ENCODE measurements around the gene VEZT. TPM values are rescaled to one million over a fixed set of nuclear protein-coding genes. Genes with fewer than 3 reads are reported as not detected.

The VEZT gene
- total and polyA plus RNA-seq, 10 of the 15 experiments (the other 5 are each of a cell fraction or from before 2014, with no cell fraction given) = 32.8 to 134 (median 66.2) TPM

GRCh38 chr12:95212586-95212985 lies 5.0 kb upstream of the VEZT start:
- TF ChIP-seq PAX8 (IDR thresholded peaks at IDR 0.05) = no peak
- no peak for TF ChIP-seq ZSCAN29 (IDR thresholded peaks at IDR 0.05)
- no peak for TF ChIP-seq CEBPB (IDR thresholded peaks at IDR 0.05; ENCODE audit: borderline replicate concordance in 1 of 2, low read depth in 2 of 2, low read length in 2 of 2)
- no peak for TF ChIP-seq YY1 (IDR thresholded peaks at IDR 0.05; ENCODE audit: low read depth, low read length)
- Histone ChIP-seq H3K9ac (ENCODE audit: control insufficient read depth, insufficient read depth, low read length) (no peak overlapping the region), H3K4me2 (ENCODE audit: control insufficient read depth, insufficient read depth) (no peak overlapping the region), H3K4me3 (no peak overlapping the region), H3K4me1 (ENCODE audit: control insufficient read depth, insufficient read depth, low read length) (no peaks in the 10 kb centered on the region), H3K27me3 (replicated peaks in 1 of 2; ENCODE audit: control insufficient read depth in 2 of 2, insufficient read depth in 2 of 2, low read length in 1 of 2) (no peaks in the 10 kb centered on the region), H3K27ac (ENCODE audit: control insufficient read depth, insufficient read depth) (no peak overlapping the region), H3K9me3 (replicated peaks; ENCODE audit: control insufficient read depth, insufficient read depth, low read length) (no peaks in the 10 kb centered on the region), H4K20me1 (ENCODE audit: control insufficient read depth, insufficient read depth) (no peaks in the 10 kb centered on the region), H2AFZ (ENCODE audit: control insufficient read depth, low read depth, low read length) (no peak overlapping the region), H3K79me2 (ENCODE audit: control insufficient read depth, insufficient read depth, low read length) (peaks cover 21% of the 10 kb centered on the region), H3K36me3 (ENCODE audit: control insufficient read depth in 2 of 2, insufficient read depth in 2 of 2, low read length in 1 of 2) (no peaks in the 10 kb centered on the region)
- ChIA-PET SMC1A (ENCODE audit: uncharacterized antibody, unreplicated experiment) (interaction anchor here (1.1 to 3.9 kb wide), 3 partner anchors 12 to 95 kb away, joined by 3 to 21 read pairs (median 4); no protein-coding TSS in a partner anchor), POLR2A (no interaction called here), CTCF (interaction anchor here (1.5 kb wide), 1 partner anchor 12 kb away, joined by 4 read pairs; no protein-coding TSS in a partner anchor), RAD21 (ENCODE audit: unreplicated experiment) (no interaction called here)
- FAIRE-seq (no peak), ATAC-seq (no peak), DNase-seq (ENCODE audit: low read depth, low spot score) (no peak)
- 50% methylated on average over 4 of the region's 4 CpGs for WGBS (ENCODE audit: insufficient coverage, insufficient replicate concordance, low lambda C conversion rate, missing lambda C conversion rate)
- in situ Hi-C loops (cut with MboI) = no loop called here
- BruUV-seq (replicated peaks) = no TSS peak
- intact Hi-C loops (cut with micrococcal nuclease; ENCODE audit: unreplicated experiment) = no loop called here

- H4K20me1 ChIP-seq (ENCODE audit: control insufficient read depth, insufficient read depth) = no peaks in the 10 kb centered on the region
- RAD21 ChIA-PET (ENCODE audit: unreplicated experiment) = interaction anchor here (3.0 to 5.1 kb wide), 2 partner anchors 15 to 96 kb away, joined by 16 to 38 read pairs; no protein-coding TSS in a partner anchor
- H3K79me2 ChIP-seq (ENCODE audit: control insufficient read depth, insufficient read depth, low read length) = peaks cover 27% of the 10 kb centered on the region
- TF ChIP-seq ZBTB11 (CRISPR knock-in tag; IDR thresholded peaks at IDR 0.05) = no peak
- no peak for TF ChIP-seq GABPA (IDR thresholded peaks at IDR 0.05; ENCODE audit: low read depth)
- no peak for TF ChIP-seq SUPT20H (IDR thresholded peaks at IDR 0.05; ENCODE audit: borderline replicate concordance, control insufficient read depth, low read depth, low read length)
- no peak for TF ChIP-seq SIX5 (IDR thresholded peaks at IDR 0.05; ENCODE audit: low read depth, low read length, severe bottlenecking)
- TF ChIP-seq CBX5 (IDR thresholded peaks at IDR 0.05; ENCODE audit: low read depth) = no peak
- TF ChIP-seq MEF2A (IDR thresholded peaks at IDR 0.05; ENCODE audit: insufficient read depth, low read depth, low read length) = no peak
- WGBS (ENCODE audit: insufficient coverage, insufficient replicate concordance, low lambda C conversion rate, missing lambda C conversion rate) = 81% methylated on average over 4 of the region's 4 CpGs
- H3K36me3 ChIP-seq (ENCODE audit: control insufficient read depth in 2 of 2, insufficient read depth in 2 of 2, low read length in 1 of 2) = no peaks in the 10 kb centered on the region
- DNase-seq (ENCODE audit: low read depth, low spot score) = no peak
- no peak overlapping the region for H3K4me2 ChIP-seq (ENCODE audit: control insufficient read depth, insufficient read depth)
- SMC1A ChIA-PET (ENCODE audit: uncharacterized antibody, unreplicated experiment) = interaction anchor here (1.5 to 3.9 kb wide), 2 partner anchors 13 to 24 kb away, joined by 4 to 21 read pairs; no protein-coding TSS in a partner anchor
- H3K27ac ChIP-seq (ENCODE audit: control insufficient read depth, insufficient read depth) = no peak overlapping the region
- H2AFZ ChIP-seq (ENCODE audit: control insufficient read depth, low read depth, low read length) = no peak overlapping the region
- no peak for ATAC-seq
- FAIRE-seq = no peak
- in situ Hi-C loops (cut with MboI) (no loop called here), intact Hi-C loops (cut with micrococcal nuclease; ENCODE audit: unreplicated experiment) (no loop called here)
- no peaks in the 10 kb centered on the region for H3K9me3 ChIP-seq (replicated peaks; ENCODE audit: control insufficient read depth, insufficient read depth, low read length)
- H3K27me3 ChIP-seq (replicated peaks in 1 of 2; ENCODE audit: control insufficient read depth in 2 of 2, insufficient read depth in 2 of 2, low read length in 1 of 2) = no peaks in the 10 kb centered on the region
- CTCF ChIA-PET = interaction anchor here (1.5 kb wide), 1 partner anchor 13 kb away, joined by 4 read pairs; no protein-coding TSS in a partner anchor
- POLR2A ChIA-PET = interaction anchor here (1.0 to 2.2 kb wide), 3 partner anchors 8 to 15 kb away, joined by 3 to 7 read pairs (median 5); no protein-coding TSS in a partner anchor
- no peak overlapping the region for H3K4me3 ChIP-seq
- no peaks in the 10 kb centered on the region for H3K4me1 ChIP-seq (ENCODE audit: control insufficient read depth, insufficient read depth, low read length)
- no TSS peak for BruUV-seq (replicated peaks)
- H3K9ac ChIP-seq (ENCODE audit: control insufficient read depth, insufficient read depth, low read length) = no peak overlapping the region
Measured at GRCh38 chr12:95213119-95213518, 4.5 kb upstream of the VEZT start.
